HUDEP-2 (cell line): ENCODE measurements around the gene SLC25A45.

Source experiments
- DNase-seq, 76 experiments: peaks; one replicate each; lab custom pipeline; 2025; ENCODE audit not compliant: unreplicated experiment in 76 of 76; lab: John Stamatoyannopoulos, UW

The SLC25A45 gene

GRCh38 chr11:65329944-65330403, 52.5 kb downstream of the SLC25A45 start:
- DNase-seq = peak in 70 of 76 experiments; percentile 9 to 81 (median 61)

GRCh38 chr11:65329478-65329877, 53.0 kb downstream of the SLC25A45 start:
- DNase-seq = no peak

GRCh38 chr11:65327021-65327420, 55.4 kb downstream of the SLC25A45 start:
- DNase-seq = no peak

GRCh38 chr11:65325435-65325834, 57.0 kb downstream of the SLC25A45 start:
- DNase-seq = no peak
